ENCODE data around the gene KRTAP4-7.
"Not testable (repeated sequence)": the region's sequence is repeated elsewhere in the genome, so short reads cannot be mapped to it uniquely, and the experiment has no call there.

The KRTAP4-7 gene

DNA sequence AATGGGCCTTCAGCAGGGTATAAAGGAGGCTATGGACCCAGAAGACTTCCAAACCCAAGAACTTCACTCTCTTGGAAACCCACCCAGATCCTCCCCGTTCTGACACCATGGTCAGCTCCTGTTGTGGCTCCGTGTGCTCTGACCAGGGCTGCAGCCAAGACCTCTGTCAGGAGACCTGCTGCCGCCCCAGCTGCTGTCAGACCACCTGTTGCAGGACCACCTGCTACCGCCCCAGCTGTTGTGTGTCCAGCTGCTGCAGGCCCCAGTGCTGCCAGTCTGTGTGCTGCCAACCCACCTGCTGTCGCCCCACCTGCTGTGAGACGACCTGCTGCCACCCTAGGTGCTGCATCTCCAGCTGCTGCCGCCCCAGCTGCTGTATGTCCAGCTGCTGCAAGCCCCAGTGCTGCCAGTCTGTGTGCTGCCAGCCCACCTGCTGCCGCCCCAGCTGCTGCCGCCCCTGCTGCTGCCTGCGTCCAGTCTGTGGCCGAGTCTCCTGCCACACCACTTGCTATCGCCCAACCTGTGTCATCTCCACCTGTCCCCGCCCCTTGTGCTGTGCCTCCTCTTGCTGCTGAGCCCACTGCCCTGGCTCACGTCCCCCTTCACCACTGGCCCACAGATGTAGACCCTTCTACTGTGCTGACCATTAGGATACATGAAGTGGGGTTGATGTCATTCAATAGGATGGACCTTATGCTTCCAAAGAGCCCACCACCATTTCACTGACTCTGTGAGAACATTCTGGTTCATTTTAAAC, at the start of gene KRTAP4-7:
Gene KRTAP4-7 (plus strand): TSS at position 51 of the 757 bp plus-strand sequence. CDS start 57 bp downstream, at position 108.
- not testable (repeated sequence) for DNase-seq (ENCODE audit: low read depth)

DNA sequence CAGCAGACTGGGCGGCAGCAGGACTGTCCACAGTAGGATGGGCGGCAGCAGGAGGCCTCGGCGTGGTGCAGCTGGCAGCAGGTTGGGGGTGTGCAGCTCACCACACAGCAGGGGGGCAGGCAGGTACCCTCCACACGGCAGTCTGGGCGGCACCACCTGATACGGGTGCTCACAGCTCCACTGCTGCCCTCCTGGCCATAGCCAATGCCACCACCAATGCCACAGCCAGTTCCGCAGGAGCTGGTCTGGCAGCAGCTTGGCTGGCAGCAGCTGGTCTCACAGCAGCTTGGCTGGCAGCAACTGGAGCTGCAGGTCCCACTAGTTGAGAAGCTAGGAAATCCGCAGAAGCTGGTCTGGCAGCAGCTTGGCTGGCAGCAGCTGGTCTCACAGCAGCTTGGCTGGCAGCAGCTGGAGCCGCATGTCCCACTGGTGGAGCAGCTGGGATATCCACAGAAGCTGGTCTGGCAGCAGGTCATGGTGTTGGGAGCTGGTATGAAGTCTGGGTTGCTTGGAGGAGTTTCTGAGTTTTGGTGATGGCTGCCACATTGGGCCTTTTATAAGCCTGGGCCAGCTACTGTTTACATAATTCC, 49.5 kb upstream of the KRTAP4-7 start, which contains the start of gene KRTAP1-3:
Gene KRTAP1-3 (minus strand): TSS at position 529 of the 590 bp plus-strand sequence. CDS start 53 bp downstream, at position 476.
- DNase-seq (ENCODE audit: low read depth), result not testable (repeated sequence)

DNA sequence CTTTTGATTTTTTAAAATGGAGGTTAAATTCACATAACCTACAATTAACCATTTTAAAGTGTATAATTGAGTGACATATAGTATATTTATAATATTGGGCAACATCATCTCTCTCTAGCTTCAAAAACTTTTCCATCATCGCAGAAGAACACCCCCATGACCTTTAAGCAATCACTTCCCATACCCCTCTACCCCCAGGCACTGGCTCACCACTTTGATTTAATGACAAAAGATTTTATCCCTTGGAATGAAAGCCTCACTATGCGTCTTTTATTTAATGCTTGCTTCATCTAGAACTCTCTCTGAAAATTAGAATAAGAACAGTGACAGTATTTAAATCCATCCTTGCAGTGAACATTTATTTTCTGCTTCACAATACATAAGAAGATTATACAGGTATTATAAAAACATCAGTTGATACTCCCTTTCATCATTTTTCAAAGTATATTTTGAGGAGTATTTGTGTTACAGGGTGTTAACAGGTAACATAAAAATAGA, 46.0 kb upstream of the KRTAP4-7 start:
- no peak for DNase-seq (ENCODE audit: low read depth)

DNA sequence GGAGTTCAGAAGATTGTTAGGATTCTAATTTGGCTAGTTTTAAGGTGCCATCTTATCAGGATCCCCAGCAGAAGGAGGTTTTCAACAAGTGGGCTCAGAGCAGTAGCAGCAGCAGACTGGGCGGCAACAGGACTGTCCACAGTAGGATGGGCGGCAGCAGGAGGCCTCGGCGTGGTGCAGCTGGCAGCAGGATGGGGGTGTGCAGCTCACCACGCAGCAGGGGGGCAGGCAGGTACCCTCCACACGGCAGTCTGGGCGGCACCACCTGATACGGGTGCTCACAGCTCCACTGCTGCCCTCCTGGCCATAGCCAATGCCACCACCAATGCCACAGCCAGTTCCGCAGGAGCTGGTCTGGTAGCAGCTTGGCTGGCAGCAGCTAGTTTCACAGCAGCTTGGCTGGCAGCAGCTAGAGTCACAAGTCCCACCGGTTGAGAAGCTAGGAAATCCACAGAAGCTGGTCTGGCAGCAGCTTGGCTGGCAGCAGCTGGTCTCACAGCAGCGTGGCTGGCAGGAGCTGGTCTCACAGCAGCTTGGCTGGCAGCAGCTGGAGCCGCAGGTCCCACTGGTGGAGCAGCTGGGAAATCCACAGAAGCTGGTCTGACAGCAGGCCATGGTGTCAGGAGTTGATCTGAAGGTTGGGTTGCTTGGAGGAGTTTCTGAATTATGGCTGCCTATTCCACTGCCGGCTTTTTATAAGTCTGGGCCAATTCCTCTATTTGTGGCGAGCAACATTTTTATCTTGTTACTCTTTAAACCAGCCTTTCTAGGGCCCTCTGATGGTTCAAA, 43.0 kb upstream of the KRTAP4-7 start, which contains the start of gene KRTAP1-1:
Gene KRTAP1-1 (minus strand): TSS at position 668 of the 789 bp plus-strand sequence. CDS start 53 bp downstream, at position 615.
- not testable (repeated sequence) for DNase-seq (ENCODE audit: low read depth)

DNA sequence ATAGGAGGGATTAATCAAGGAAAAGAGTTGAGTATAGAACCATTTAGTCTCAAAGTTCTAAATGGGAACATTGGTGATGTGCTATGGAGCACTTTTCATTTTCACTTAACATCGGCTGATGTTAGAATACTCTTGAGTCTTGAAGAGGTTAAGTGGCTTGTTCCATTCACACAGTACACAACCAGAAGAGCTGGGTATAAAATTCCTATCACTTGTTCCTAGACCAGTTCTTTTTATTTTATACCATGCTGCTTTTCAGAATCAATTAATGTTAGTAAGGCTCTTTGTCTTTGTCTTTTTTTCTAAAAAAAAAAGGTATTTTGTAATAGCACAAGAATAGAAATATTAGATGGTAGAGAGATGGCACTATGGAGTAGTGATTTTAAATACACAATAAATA, 41.0 kb upstream of the KRTAP4-7 start:
- no peak for DNase-seq (ENCODE audit: low read depth)

DNA sequence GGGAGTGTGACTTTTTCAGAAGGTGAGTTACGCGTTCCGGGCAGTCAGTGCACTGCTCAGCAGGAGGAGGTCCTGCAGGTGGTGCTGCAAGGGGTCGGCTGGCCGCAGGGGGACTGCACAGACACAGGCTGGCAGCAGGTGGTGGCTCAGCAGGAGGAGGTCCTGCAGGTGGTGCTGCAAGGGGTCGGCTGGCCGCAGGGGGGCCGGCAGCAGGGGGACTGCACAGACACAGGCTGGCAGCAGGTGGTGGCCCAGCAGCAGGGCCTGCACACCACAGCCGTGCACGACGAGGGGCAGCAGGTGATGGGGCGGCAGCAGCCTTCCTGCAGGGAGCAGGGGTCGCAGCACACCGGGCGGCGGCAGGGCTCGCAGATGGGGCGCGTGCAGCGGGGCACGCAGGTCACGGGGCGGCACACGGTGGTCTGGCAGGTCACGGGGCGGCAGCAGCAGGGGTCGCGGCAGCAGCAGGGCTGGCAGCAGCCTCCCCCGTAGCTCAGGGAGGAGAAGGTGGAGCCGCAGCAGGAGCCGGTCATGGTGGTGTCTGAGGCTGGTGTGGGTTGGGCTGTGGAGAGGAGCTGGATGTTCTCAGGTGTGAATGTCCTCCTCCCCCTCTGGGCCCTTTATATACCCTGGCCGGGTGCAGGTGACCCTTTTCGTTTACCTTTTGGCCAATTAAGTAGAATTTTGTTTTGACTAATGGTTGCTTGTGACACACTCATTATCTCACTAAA, 37.0 kb upstream of the KRTAP4-7 start, which contains the start of gene KRTAP2-1:
Gene KRTAP2-1 (minus strand): TSS at position 582 of the 731 bp plus-strand sequence. CDS start 49 bp downstream, at position 533.
- not testable (repeated sequence) for DNase-seq (ENCODE audit: low read depth)

DNA sequence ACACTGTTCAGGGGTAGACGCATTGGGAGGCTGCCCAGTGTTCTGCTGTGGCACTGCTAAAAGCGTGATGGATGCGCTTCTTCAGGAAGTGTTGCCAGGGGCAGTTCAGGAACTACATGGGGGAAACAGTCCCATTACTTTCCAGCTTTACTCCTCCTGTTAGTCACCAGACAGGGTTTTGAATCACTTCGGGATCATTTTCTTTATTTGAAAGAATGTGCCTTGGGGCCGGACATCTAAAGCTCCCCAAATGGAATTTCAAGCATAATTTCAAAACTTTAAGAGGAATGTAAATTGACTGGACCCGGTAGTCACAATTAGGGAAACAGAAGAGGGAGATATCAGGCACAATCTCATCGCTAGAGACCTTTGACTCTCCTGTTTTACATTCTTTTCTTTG, 35.5 kb upstream of the KRTAP4-7 start:
- DNase-seq (ENCODE audit: low read depth), result peak; percentile 65

DNA sequence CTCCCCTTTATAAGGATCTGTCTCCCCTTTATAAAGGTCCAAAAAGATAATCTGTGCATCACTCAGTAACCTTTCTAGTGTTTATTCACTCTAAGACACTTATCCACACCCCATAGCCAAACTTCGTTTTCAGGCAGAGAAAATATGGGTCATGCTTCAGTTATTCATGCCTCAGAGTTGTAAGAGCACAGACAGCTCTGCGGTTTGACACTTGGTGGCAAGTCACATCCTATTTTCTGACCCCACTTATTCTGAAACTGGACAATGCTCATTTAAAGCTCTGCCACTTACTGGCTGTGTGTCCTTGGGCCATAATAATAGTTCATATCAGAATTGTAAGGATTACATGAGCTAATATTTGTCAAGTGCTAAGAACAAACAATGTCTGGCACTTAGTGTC, 34.8 kb upstream of the KRTAP4-7 start:
- DNase-seq (ENCODE audit: low read depth), result peak; percentile 82

DNA sequence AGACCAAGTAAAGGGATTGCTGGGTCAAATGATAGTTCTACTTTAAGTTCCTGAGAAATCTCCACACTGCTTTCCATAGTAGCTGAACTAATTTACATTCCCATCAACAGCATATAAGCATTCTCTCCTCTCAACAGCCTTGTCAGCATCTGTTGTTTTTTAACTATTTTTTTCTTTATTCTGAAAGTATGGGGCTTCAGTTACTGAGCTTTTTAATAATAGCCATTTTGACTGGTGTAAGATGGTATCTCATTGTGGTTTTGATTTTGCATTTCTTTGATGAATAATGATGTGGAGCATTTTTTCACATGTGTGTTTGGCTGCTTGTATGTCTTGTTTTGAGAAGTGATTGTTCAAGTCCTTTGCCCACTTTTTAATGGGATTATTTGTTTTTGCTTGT, 31.4 kb upstream of the KRTAP4-7 start:
- peak; percentile 69 for DNase-seq (ENCODE audit: low read depth)

DNA sequence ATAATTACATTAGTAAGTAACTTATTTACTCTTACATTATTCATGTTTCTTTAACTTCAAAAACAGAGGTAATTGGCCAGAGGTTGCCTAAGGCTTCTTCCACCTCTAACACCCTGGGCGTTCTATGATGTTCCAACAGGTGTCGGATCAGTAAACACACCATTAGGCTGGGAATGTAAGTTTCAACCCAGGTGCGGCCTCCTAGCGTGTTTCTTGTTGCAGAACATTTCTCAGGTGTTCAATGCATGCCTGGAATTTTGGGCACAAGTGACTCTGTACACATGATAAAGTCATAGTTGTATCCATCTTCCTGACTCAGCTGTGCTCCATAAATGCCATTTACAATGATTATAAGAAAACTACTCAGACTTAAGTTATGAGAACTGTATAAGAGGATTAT, 29.9 kb upstream of the KRTAP4-7 start:
- DNase-seq (ENCODE audit: low read depth), result no peak

DNA sequence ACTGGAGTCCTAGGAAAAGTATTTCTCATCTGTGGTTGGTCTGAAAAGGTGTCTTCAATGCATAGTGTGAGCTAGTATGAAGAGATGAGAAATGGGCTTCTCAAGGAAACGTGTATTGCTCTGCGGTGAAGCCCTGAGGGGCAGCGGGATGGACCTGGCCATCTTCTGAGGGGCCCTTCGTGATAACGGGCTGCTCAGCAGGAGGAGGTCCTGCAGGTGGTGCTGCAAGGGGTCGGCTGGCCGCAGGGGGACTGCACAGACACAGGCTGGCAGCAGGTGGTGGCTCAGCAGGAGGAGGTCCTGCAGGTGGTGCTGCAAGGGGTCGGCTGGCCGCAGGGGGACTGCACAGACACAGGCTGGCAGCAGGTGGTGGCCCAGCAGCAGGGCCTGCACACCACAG, 29.4 kb upstream of the KRTAP4-7 start:
- DNase-seq (ENCODE audit: low read depth), result not testable (repeated sequence)

DNA sequence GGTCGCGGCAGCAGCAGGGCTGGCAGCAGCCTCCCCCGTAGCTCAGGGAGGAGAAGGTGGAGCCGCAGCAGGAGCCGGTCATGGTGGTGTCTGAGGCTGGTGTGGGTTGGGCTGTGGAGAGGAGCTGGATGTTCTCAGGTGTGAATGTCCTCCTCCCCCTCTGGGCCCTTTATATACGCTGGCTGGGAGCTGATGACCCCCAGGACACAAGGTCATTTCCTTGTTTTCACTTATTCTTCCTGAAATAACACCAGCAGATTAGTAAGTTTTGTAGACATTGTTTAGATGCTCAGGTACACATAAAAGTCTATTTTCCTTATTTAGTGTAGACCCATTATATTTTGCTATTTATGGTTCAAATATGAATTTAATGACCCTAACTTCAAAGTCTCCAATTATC, 28.8 kb upstream of the KRTAP4-7 start, which contains the start of gene KRTAP2-2:
Gene KRTAP2-2 (minus strand): TSS at position 101 of the 400 bp plus-strand sequence. CDS start 19 bp downstream, at position 82.
- DNase-seq (ENCODE audit: low read depth), result not testable (repeated sequence)

DNA sequence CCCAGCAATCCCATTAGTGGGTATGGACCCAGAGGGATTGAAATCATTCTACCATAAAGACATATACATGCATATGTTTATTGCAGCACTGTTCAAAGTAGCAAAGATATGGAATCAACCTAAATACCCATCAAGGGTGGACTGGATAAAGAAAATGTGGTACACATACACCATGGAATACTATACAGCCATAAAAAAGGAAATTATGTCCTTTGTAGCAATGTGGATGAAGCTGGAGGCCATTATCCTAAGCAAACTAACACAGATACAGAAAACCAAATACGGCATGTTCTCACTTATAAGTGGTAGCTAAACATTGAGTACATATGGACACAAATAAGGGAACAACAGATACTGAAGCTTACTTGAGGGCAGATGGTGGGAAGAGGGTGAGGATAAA, 26.4 kb upstream of the KRTAP4-7 start:
- DNase-seq (ENCODE audit: low read depth), result no peak

DNA sequence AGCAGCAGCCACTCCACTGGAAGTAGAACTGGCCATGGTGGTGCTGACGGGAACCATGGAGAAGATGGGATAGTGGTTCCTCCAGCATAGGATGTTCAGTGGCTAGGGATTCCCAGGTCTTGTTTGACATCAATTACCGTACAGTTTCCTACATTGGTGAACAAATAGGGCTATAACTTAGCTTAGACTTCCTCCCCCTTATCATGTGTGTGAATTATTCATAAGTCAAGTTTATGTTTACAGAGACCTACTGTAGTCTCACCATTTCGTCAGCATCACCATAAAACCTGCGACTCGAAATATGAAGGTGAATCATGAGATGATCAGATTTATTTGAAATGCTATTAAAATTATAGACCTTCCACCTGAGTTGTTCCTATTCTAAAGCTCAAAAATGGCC, 25.2 kb upstream of the KRTAP4-7 start:
- no peak for DNase-seq (ENCODE audit: low read depth)

DNA sequence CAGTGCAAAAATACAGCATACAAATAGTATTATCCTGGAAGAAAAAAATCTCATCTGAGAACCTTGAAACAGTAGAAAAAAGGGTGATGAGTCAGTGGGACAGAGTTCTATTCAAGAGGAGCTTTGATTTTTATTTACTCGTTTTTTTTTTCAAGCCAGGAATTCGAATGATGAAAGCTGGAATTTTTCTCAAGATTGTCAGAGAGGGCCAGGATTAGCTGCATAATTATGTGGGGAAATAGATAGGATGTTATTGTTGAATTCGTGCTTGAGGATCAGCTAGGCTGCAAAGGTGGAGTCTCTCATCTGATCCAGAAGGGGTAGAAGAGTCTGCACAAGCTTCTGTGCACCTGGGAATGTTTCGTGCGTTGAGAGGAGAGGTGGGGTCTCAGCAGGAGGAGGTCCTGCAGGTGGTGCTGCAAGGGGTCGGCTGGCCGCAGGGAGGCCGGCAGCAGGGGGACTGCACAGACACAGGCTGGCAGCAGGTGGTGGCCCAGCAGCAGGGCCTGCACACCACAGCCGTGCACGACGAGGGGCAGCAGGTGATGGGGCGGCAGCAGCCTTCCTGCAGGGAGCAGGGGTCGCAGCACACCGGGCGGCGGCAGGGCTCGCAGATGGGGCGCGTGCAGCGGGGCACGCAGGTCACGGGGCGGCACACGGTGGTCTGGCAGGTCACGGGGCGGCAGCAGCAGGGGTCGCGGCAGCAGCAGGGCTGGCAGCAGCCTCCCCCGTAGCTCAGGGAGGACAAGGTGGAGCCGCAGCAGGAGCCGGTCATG, 24.5 kb upstream of the KRTAP4-7 start:
- peak; percentile 95 for DNase-seq (ENCODE audit: low read depth)

DNA sequence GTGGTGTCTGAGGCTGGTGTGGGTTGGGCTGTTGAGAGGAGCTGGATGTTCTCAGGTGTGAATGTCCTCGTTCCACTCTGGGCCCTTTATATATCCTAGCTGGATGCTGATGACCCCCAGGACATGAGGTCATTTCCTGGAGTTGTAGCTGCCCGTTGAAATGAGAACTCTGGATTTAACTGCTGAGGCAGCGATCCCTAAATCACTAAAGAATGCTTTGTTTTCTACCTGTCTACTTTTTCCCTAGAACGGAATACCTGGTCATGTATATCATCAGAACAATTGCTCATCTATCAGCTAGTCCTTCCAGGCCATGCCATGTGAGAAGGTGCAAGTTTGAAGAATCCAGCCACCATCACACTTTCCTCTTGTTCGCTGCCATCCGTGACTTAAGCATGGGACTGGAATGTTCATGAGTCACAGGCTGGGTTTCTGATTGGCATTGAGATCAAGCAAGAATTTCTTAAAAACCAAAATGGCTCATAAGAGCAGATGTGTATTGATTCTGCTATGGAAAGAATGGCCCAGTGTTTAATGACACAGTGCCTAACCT, 23.8 kb upstream of the KRTAP4-7 start, which contains the start of gene KRTAP2-3:
Gene KRTAP2-3 (minus strand): TSS at position 63 of the 553 bp plus-strand sequence. CDS start 64 bp downstream, outside the sequence.
- DNase-seq (ENCODE audit: low read depth), result peak; percentile 95

DNA sequence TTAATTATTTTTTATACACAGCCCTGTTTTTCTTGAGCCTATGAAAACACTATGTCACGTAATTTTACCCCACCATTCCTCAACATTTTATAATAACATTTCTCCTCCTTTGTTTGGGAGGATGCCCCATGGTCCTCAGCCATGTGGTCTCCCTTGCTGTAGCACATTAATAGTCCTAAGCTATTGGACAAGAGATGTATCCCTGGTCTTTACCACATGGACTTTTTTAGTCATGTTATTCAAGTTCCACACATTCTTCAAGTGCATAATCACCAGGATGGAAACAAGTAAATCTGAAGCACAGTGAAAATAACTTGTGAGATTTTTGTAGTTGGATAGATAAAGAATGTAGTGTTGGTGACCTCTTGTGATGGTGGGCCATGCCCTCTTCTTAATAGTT, 22.0 kb upstream of the KRTAP4-7 start:
- peak; percentile 99 for DNase-seq (ENCODE audit: low read depth)

DNA sequence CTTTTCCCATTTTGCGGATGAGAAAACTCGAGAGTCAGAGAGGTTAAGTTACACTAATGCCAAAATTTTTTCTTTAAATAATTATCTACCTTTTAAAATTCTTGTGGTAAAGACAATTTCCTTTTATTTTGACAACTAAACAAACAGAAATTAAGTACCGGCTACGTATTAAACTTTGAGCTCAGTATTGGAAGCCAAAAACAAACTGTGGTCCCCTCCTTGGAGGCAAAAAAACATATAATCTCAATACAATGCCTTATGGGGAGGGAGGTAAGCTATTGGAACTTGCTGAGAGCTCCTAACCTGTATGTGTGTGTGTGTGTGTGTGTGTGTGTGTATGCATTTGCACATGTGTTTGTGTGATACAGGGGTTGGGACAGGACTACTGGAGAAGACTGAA, 20.5 kb upstream of the KRTAP4-7 start:
- DNase-seq (ENCODE audit: low read depth), result no peak

DNA sequence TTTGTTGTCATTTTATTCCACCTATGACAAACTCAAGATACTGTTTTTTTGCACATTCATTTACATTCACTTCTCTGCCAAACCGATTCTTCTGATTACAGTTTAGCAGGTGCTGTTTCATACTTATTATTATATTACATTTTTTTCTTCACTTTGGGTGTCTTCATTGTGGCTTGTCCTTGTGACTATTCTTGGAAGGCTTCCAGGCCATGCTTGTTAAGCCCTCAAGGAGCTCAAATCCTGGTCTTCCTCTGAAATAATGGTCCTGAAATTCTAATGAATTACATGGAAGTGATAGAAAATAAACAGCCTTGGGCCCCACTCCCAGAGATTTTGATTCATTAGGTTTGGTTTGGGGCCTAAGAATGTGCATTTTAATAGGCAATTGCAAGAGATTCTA, 19.6 kb upstream of the KRTAP4-7 start:
- no peak for DNase-seq (ENCODE audit: low read depth)
